ENCODE results near the gene LDLRAP1. TPM values are rescaled to one million over a fixed set of nuclear protein-coding genes. Genes with fewer than 3 reads are reported as not detected.

LDLRAP1 gene
- total and polyA plus RNA-seq, 9 of the 15 experiments (the other 6 are each of a cell fraction or from before 2014, with no cell fraction given): 0.56 to 29.6 (median 16.2) TPM

- peak; percentile 70 to 78 (median 72) for DNase-seq (ENCODE audit: extremely low read depth in 1 of 4, low spot score in 3 of 4)
- no peaks in the 10 kb centered on the region for H3K79me2 ChIP-seq (ENCODE audit: control insufficient read depth, insufficient read depth, low read length)
- no peaks in the 10 kb centered on the region for H4K20me1 ChIP-seq (replicated peaks; ENCODE audit: control insufficient read depth, insufficient read depth, low read length)
- no peak overlapping the region for H2AFZ ChIP-seq (ENCODE audit: low read depth, low read length)
- H3K27me3 ChIP-seq (ENCODE audit: control insufficient read depth in 2 of 2, insufficient read depth in 2 of 2, low read length in 2 of 2): peaks cover 9 to 25% of the 10 kb centered on the region in 2 experiments; a peak in 4 of 5 replicates
- no peak overlapping the region for H3K4me3 ChIP-seq
- ATAC-seq: peak; percentile 90
- intact Hi-C loops (cut with micrococcal nuclease) (loop anchor here (5.0 kb wide), 1 partner anchor 121 kb away; no protein-coding TSS in a partner anchor), in situ Hi-C loops (cut with MboI) (loop anchor here (5.0 kb wide), 1 partner anchor 121 kb away; no protein-coding TSS in a partner anchor)
- H3K36me3 ChIP-seq (ENCODE audit: control insufficient read depth, insufficient read depth, low read length): no peaks in the 10 kb centered on the region
- ChIA-PET CTCF (ENCODE audit: low intra/inter-chr PET ratio) (no interaction called here), POLR2A (interaction anchor here (0.9 to 1.4 kb wide), 2 partner anchors 10 to 370 kb away, joined by 3 to 4 read pairs; no protein-coding TSS in a partner anchor)
- no peaks in the 10 kb centered on the region for H3K9me1 ChIP-seq (ENCODE audit: control insufficient read depth, insufficient read depth, low read length)
- FAIRE-seq: peak; percentile 66
- 20% methylated on average over 10 of the region's 10 CpGs for WGBS (ENCODE audit: insufficient coverage, low coverage, missing lambda C conversion rate)
- H3K9ac ChIP-seq (ENCODE audit: insufficient read depth in 1 of 2, low read depth in 2 of 2, low read length in 2 of 2): no peak overlapping the region
- BruUV-seq (replicated peaks): no TSS peak
- no peak overlapping the region for H3K27ac ChIP-seq (ENCODE audit: extremely low read depth, low read depth, low read length)
- H3K4me1 ChIP-seq (replicated peaks in 1 of 2; ENCODE audit: control insufficient read depth in 2 of 2, insufficient read depth in 2 of 2, low read length in 2 of 2): peaks cover 0 to 8% of the 10 kb centered on the region in 2 experiments; a peak in 3 of 5 replicates
- no peak overlapping the region for H3K4me2 ChIP-seq (ENCODE audit: insufficient read depth, low read length)
- peaks cover 3% of the 10 kb centered on the region; the same call in 1 of the 2 replicates for H3K9me3 ChIP-seq (replicated peaks; ENCODE audit: control insufficient read depth, insufficient read depth, low read depth, low read length)
- TF ChIP-seq, protein P1, sequence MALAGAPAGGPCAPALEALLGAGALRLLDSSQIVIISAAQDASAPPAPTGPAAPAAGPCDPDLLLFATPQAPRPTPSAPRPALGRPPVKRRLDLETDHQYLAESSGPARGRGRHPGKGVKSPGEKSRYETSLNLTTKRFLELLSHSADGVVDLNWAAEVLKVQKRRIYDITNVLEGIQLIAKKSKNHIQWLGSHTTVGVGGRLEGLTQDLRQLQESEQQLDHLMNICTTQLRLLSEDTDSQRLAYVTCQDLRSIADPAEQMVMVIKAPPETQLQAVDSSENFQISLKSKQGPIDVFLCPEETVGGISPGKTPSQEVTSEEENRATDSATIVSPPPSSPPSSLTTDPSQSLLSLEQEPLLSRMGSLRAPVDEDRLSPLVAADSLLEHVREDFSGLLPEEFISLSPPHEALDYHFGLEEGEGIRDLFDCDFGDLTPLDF (CRISPR knock-in tag; IDR thresholded peaks at IDR 0.05): no peak
- TF ChIP-seq HDAC6 (IDR thresholded peaks at IDR 0.05; ENCODE audit: low read depth, low read length): no peak
- TF ChIP-seq, protein P2, sequence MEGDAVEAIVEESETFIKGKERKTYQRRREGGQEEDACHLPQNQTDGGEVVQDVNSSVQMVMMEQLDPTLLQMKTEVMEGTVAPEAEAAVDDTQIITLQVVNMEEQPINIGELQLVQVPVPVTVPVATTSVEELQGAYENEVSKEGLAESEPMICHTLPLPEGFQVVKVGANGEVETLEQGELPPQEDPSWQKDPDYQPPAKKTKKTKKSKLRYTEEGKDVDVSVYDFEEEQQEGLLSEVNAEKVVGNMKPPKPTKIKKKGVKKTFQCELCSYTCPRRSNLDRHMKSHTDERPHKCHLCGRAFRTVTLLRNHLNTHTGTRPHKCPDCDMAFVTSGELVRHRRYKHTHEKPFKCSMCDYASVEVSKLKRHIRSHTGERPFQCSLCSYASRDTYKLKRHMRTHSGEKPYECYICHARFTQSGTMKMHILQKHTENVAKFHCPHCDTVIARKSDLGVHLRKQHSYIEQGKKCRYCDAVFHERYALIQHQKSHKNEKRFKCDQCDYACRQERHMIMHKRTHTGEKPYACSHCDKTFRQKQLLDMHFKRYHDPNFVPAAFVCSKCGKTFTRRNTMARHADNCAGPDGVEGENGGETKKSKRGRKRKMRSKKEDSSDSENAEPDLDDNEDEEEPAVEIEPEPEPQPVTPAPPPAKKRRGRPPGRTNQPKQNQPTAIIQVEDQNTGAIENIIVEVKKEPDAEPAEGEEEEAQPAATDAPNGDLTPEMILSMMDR (IDR thresholded peaks at IDR 0.05 in 2 of 3, conservative IDR thresholded peaks at IDR 0.05 in 1 of 3; ENCODE audit: insufficient read depth in 2 of 3, low read depth in 1 of 3, low read length in 3 of 3): peak; percentile 75 to 77 (median 75)
- no peak for TF ChIP-seq ZBTB33 (CRISPR knock-in tag; IDR thresholded peaks at IDR 0.05)
- TF ChIP-seq PREB (CRISPR knock-in tag; IDR thresholded peaks at IDR 0.05): no peak
- TF ChIP-seq CREM (IDR thresholded peaks at IDR 0.05; ENCODE audit: low read depth): peak; percentile 57; the same call in 1 of the 2 replicates
- TF ChIP-seq CTBP1 (IDR thresholded peaks at IDR 0.05; ENCODE audit: borderline replicate concordance): peak; percentile 23; the same call in 1 of the 2 replicates
- peak; percentile 31 to 72 for TF ChIP-seq RAD21 (CRISPR knock-in tag; conservative IDR thresholded peaks at IDR 0.05 in 1 of 2, IDR thresholded peaks at IDR 0.05 in 1 of 2)
- TF ChIP-seq ZNF143 (CRISPR knock-in tag; IDR thresholded peaks at IDR 0.05): no peak
- TF ChIP-seq RCOR1 (IDR thresholded peaks at IDR 0.05; ENCODE audit: borderline replicate concordance in 1 of 2, low read depth in 2 of 2, low read length in 2 of 2): peak in 1 of 2 experiments; percentile 48; a peak in 1 of 4 replicates
- TF ChIP-seq PRMT5 (CRISPR knock-in tag; IDR thresholded peaks at IDR 0.05): no peak
Measured at GRCh38 chr1:25523542-25523941, 19.9 kb upstream of the LDLRAP1 start.

Data from K562 (cell line).